OCI-LY3 (cell line): Measurements from ENCODE around the gene ERP27.

Experiments
- EZH2phosphoT487 ChIP-seq: fragments of 200-600 bp; shearing (Covaris generic); IDR thresholded peaks from 2 replicates; pipeline ENCODE4 v1.6.1; 2018; ENCODE audit warnings: antibody characterized with exemption, mixed run types, low read depth
- TF ChIP-seq, protein P1 (sequence below): fragments of 200-600, 300-600 bp; sonication (generic); IDR thresholded peaks from 2 replicates; pipeline ENCODE4 v1.5.1; 2014; ENCODE audit warnings: antibody characterized with exemption, low read length, low read depth

DNA sequence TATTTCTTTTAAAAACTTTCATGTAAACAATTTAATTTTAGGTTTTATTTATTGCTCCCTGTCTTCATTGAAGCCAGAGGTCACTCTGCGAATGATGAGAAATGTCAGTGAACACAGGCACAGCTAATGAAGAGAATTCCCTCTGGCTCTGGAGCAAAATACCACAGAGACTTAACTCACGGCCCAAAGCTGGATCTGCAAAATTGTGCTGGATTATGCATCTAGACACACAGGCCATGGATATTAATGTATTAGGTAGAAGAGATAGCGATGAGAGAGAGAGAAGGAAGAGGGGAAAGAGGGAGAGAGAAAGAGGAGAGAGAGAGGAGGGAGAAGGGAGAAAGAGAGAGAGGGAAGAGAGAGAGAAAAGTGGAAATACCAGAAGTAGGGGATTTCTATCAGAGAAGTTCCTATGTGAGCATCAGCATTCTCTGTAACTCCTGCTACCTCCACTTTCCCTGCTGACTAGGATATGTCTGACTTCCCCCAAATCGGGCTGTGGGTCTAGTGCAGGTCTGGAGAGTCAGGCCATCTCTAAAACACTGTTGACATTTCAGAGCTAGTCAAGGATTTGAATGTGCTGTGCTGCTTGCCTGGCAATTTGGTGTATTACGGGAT is 19.3 kb upstream of the ERP27 start:
- TF ChIP-seq, protein P1, sequence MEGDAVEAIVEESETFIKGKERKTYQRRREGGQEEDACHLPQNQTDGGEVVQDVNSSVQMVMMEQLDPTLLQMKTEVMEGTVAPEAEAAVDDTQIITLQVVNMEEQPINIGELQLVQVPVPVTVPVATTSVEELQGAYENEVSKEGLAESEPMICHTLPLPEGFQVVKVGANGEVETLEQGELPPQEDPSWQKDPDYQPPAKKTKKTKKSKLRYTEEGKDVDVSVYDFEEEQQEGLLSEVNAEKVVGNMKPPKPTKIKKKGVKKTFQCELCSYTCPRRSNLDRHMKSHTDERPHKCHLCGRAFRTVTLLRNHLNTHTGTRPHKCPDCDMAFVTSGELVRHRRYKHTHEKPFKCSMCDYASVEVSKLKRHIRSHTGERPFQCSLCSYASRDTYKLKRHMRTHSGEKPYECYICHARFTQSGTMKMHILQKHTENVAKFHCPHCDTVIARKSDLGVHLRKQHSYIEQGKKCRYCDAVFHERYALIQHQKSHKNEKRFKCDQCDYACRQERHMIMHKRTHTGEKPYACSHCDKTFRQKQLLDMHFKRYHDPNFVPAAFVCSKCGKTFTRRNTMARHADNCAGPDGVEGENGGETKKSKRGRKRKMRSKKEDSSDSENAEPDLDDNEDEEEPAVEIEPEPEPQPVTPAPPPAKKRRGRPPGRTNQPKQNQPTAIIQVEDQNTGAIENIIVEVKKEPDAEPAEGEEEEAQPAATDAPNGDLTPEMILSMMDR = no peak
- no peak for TF ChIP-seq EZH2phosphoT487
